HEK293T (cell line): ENCODE data around the gene RBM25.
"Not testable (repeated sequence)": the region's sequence is repeated elsewhere in the genome, so short reads cannot be mapped to it uniquely, and the experiment has no call there.

ENCODE experiments used
- CTCF ChIA-PET: fragments of 350-600 bp; formaldehyde crosslinking; extraction: SDS; loops from one replicate; lab custom pipeline; 2021; ENCODE audit warnings: antibody characterized with exemption, inconsistent platforms; lab: Yijun Ruan, JAX
- POLR2A ChIA-PET: fragments of 350-600 bp; formaldehyde crosslinking; extraction: SDS; loops from one replicate; lab custom pipeline; 2020; ENCODE audit warnings: antibody characterized with exemption, inconsistent platforms; lab: Yijun Ruan, JAX
- DNase-seq: peaks from one replicate; pipeline ENCODE4 v3.0.0; 2012; ENCODE audit warnings: mixed read lengths; ENCODE audit errors: extremely low spot score
- ARNT ChIP-seq: fragments of 450-650 bp; IDR thresholded peaks from 2 replicates; pipeline ENCODE4 v1.6.1; 2017; ENCODE audit warnings: mild to moderate bottlenecking
- BHLHE40 ChIP-seq: fragments of 450-650 bp; IDR thresholded peaks from 2 replicates; pipeline ENCODE4 v1.6.1; 2016; ENCODE audit warnings: mild to moderate bottlenecking, moderate library complexity, borderline replicate concordance
- CTBP1 ChIP-seq: fragments of 450-650 bp; IDR thresholded peaks from 2 replicates; pipeline ENCODE4 v1.6.1; 2016; ENCODE audit warnings: borderline replicate concordance
- ELF4 ChIP-seq: fragments of 450-650 bp; IDR thresholded peaks from 2 replicates; pipeline ENCODE4 v1.6.1; 2017; ENCODE audit warnings: antibody characterized with exemption
- FOXA1 ChIP-seq: fragments of 450-650 bp; IDR thresholded peaks from 2 replicates; pipeline ENCODE4 v1.6.1; 2016; ENCODE audit warnings: mild to moderate bottlenecking
- FOXK2 ChIP-seq: fragments of 450-650 bp; IDR thresholded peaks from 2 replicates; pipeline ENCODE4 v1.6.1; 2016; ENCODE audit warnings: mild to moderate bottlenecking
- FOXM1 ChIP-seq: fragments of 450-650 bp; IDR thresholded peaks from 2 replicates; pipeline ENCODE4 v1.6.1; 2017; ENCODE audit warnings: mild to moderate bottlenecking, borderline replicate concordance
- HDGF ChIP-seq: fragments of 450-650 bp; IDR thresholded peaks from 2 replicates; pipeline ENCODE4 v1.6.1; 2017; ENCODE audit warnings: antibody characterized with exemption, borderline replicate concordance
- L3MBTL2 ChIP-seq: fragments of 450-650 bp; conservative IDR thresholded peaks from 2 replicates; pipeline ENCODE4 v1.6.1; 2016; ENCODE audit warnings: mild to moderate bottlenecking
- LEF1 ChIP-seq: fragments of 450-650 bp; IDR thresholded peaks from 2 replicates; pipeline ENCODE4 v1.6.1; 2017; ENCODE audit warnings: mild to moderate bottlenecking, borderline replicate concordance
- NFRKB ChIP-seq: fragments of 450-650 bp; IDR thresholded peaks from 2 replicates; pipeline ENCODE4 v1.6.1; 2016; ENCODE audit warnings: mild to moderate bottlenecking, moderate library complexity
- PKNOX1 ChIP-seq: fragments of 450-650 bp; IDR thresholded peaks from 2 replicates; pipeline ENCODE4 v1.6.1; 2016
- SP1 ChIP-seq: fragments of 450-650 bp; IDR thresholded peaks from 2 replicates; pipeline ENCODE4 v1.6.1; 2017
- SUZ12 ChIP-seq: fragments of 450-650 bp; IDR thresholded peaks from 2 replicates; pipeline ENCODE4 v1.6.1; 2016; ENCODE audit warnings: mild to moderate bottlenecking
- TARDBP ChIP-seq: fragments of 450-650 bp; IDR thresholded peaks from 2 replicates; pipeline ENCODE4 v1.6.1; 2016
- ZNF384 ChIP-seq: fragments of 450-650 bp; IDR thresholded peaks from 2 replicates; pipeline ENCODE4 v1.6.1; 2016

Gene RBM25

DNA sequence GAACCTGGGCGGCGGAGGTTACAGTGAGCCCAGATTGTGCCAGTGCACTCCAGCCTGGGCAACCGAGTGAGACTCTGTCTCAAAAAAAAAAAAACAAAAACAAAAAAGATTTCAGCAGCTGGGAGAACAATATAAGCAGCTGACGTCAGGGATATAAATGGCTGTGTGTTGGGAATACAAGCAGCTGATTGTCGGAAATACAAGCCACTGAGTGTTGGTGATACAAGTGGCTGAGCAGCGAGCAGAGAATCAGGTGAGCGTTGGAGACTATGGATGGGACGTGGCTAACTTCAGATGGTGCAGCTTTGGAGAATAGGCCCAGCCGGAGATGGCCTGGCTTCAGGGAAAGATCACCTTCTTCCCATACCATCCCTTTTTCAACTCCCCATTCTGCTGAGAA, 109.9 kb downstream of the RBM25 start:
- POLR2A ChIA-PET: no interaction called here
- TF ChIP-seq FOXM1 (no peak), SUZ12 (no peak), ARNT (no peak), CTBP1 (no peak), FOXK2 (no peak), SP1 (no peak), HDGF (no peak), NFRKB (no peak), TARDBP (no peak), PKNOX1 (no peak), L3MBTL2 (no peak), ELF4 (no peak), ZNF384 (no peak)
- DNase-seq: no peak
- CTCF ChIA-PET: no interaction called here

GRCh38 chr14:73168691-73169090, 110.4 kb downstream of the RBM25 start:
- ChIA-PET POLR2A (no interaction called here), CTCF (no interaction called here)
- TF ChIP-seq BHLHE40 (no peak), LEF1 (no peak), FOXK2 (no peak)
- no peak for DNase-seq

GRCh38 chr14:73169855-73170254, 111.5 kb downstream of the RBM25 start:
- CTCF ChIA-PET: not testable (repeated sequence)

GRCh38 chr14:73170686-73171085, 112.4 kb downstream of the RBM25 start:
- TF ChIP-seq FOXM1 (no peak), HDGF (no peak), LEF1 (no peak), SP1 (no peak), FOXK2 (no peak), CTBP1 (no peak), FOXA1 (no peak), TARDBP (no peak), BHLHE40 (no peak), L3MBTL2 (no peak)
- CTCF ChIA-PET: no interaction called here
- DNase-seq: no peak
- POLR2A ChIA-PET: no interaction called here

More at GRCh38 chr14:73169855-73170254, 111.5 kb downstream of the RBM25 start:
- POLR2A ChIA-PET, DNase-seq: not testable (repeated sequence)

- no peak for DNase-seq
- TF ChIP-seq HDGF: no peak
- no peak for TF ChIP-seq NFRKB
- no peak for TF ChIP-seq LEF1
- TF ChIP-seq ZNF384: no peak
- no peak for TF ChIP-seq CTBP1
- ChIA-PET POLR2A (no interaction called here), CTCF (interaction anchor here (1.2 to 1.8 kb wide), 3 partner anchors 10 to 299 kb away, joined by 3 to 16 read pairs (median 4); no protein-coding TSS in a partner anchor)
These were observed 114.2 kb downstream of the RBM25 start for GRCh38 chr14:73172500-73172899.

DNA sequence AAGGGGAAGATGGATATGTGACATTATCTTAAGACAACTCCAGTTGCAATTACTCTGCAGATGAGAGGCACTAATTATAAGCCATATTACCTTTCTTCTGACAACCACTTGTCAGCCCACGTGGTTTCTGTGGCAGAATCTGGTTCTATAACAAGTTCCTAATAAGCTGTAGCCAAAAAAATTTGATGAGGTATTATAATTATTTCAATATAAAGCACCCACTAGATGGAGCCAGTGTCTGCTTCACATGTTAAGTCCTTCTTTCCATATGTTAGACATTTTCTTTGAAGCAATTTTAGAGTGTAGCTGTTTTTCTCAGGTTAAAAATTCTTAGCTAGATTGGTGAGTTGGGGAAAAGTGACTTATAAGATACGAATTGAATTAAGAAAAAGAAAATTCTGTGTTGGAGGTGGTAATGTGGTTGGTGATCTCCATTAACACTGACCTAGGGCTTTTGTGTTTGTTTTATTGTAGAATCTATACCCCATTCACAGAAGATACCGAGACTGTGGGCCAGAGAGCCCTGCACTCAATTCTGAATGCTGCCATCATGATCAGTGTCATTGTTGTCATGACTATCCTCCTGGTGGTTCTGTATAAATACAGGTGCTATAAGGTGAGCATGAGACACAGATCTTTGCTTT, 114.9 kb downstream of the RBM25 start:
- CTCF ChIA-PET: interaction anchor here (0.7 to 1.8 kb wide), 4 partner anchors 9 to 353 kb away, joined by 3 to 16 read pairs (median 4); no protein-coding TSS in a partner anchor
- no peak for TF ChIP-seq LEF1
- TF ChIP-seq FOXM1: no peak
- TF ChIP-seq FOXA1: no peak
- TF ChIP-seq SUZ12: no peak
- no peak for TF ChIP-seq ELF4
- TF ChIP-seq ARNT: no peak
- no peak for TF ChIP-seq TARDBP
- no peak for TF ChIP-seq FOXK2
- TF ChIP-seq SP1: no peak
- TF ChIP-seq NFRKB: no peak
- POLR2A ChIA-PET: interaction anchor here (1.0 kb wide), 1 partner anchor 678 kb away, joined by 3 read pairs; the partner anchor contains the start of gene PTGR2

More for the DNA sequence above, 114.9 kb downstream of the RBM25 start:
- peak; percentile 19 for DNase-seq
